ENCODE data around the gene NPLOC4.

The NPLOC4 gene

GRCh38 chr17:81579298-81579697 is 57.6 kb downstream of the NPLOC4 start:
- ChIA-PET CTCF (interaction anchor here (1.3 kb wide), 1 partner anchor 22 kb away, joined by 9 read pairs; no protein-coding TSS in a partner anchor), POLR2A (ENCODE audit: low non-redundant PET) (no interaction called here)
- TF ChIP-seq, protein P1, sequence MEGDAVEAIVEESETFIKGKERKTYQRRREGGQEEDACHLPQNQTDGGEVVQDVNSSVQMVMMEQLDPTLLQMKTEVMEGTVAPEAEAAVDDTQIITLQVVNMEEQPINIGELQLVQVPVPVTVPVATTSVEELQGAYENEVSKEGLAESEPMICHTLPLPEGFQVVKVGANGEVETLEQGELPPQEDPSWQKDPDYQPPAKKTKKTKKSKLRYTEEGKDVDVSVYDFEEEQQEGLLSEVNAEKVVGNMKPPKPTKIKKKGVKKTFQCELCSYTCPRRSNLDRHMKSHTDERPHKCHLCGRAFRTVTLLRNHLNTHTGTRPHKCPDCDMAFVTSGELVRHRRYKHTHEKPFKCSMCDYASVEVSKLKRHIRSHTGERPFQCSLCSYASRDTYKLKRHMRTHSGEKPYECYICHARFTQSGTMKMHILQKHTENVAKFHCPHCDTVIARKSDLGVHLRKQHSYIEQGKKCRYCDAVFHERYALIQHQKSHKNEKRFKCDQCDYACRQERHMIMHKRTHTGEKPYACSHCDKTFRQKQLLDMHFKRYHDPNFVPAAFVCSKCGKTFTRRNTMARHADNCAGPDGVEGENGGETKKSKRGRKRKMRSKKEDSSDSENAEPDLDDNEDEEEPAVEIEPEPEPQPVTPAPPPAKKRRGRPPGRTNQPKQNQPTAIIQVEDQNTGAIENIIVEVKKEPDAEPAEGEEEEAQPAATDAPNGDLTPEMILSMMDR (conservative IDR thresholded peaks at IDR 0.05; ENCODE audit: low read depth) = no peak
- no peak for DNase-seq (ENCODE audit: low spot score)
- H3K27ac ChIP-seq = peak overlapping the region; percentile 45

DNA sequence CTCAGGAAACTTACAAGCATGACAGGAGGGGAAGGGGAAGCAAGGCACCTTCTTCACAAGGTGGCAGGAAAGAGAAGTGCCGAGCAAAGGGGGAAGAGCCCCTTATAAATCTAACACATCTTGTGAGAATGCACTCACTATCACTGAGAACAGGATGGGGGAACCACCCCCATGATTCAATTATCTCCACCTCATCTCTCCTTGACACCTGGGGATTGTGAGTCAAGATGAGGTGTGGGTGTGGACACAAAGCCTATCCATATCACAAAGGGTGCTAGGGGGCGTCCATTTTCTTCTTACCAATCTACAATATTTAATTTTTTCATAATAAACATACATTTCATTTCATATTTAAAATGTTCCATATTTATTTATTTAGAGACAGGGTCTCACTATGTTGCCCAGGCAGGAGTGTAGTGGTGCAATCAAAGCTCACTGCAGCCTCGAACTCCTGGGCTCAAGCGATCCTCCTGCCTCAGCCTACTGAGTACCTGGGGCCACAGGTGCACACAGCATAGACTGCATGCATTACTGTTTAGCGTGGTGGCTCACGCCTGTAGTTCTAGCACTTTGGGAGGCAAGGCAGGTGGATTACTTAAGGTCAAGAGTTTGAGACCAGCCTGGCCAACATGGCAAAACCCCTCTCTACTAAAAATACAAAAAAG is 58.2 kb downstream of the NPLOC4 start:
- H3K27ac ChIP-seq = peak overlapping the region; percentile 88
- POLR2A ChIA-PET (ENCODE audit: low non-redundant PET) = no interaction called here
- DNase-seq (ENCODE audit: low spot score) = peak; percentile 52
- CTCF ChIA-PET = no interaction called here
- TF ChIP-seq, protein P1 (conservative IDR thresholded peaks at IDR 0.05; ENCODE audit: low read depth) = no peak

DNA sequence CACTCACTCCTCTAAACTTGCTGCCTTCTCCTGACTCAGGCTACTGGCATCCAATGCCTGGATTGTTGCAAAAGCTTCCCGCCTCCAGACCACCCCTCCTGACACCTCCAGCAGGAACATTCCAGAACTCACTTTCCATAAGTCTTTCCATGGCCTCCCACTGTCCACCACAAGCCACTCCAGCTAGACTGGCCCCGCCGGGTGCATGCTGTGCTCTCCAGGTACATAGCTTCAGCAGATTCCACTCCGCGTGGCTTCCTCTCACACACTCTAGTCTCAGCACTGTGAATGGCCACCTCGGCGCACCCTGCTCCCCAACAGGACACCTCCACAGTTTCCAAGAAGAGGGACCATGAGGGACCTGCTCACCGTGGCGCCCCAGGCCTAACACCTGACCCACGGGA is 58.9 kb downstream of the NPLOC4 start:
- H3K27ac ChIP-seq = peak overlapping the region; percentile 88
- TF ChIP-seq, protein P1 (conservative IDR thresholded peaks at IDR 0.05; ENCODE audit: low read depth) = no peak
- DNase-seq (ENCODE audit: low spot score) = peak; percentile 55
- POLR2A ChIA-PET (ENCODE audit: low non-redundant PET) = no interaction called here
- CTCF ChIA-PET = no interaction called here

GRCh38 chr17:81577278-81578000 is 59.5 kb downstream of the NPLOC4 start:
- POLR2A ChIA-PET (ENCODE audit: low non-redundant PET) = interaction anchor here (0.5 kb wide), 1 partner anchor 30 kb away, joined by 4 read pairs; no protein-coding TSS in a partner anchor
- peak overlapping the region; percentile 88 for H3K27ac ChIP-seq
- TF ChIP-seq, protein P1 (conservative IDR thresholded peaks at IDR 0.05; ENCODE audit: low read depth) = no peak
- no peak for DNase-seq (ENCODE audit: low spot score)
- CTCF ChIA-PET = interaction anchor here (0.6 to 0.8 kb wide), 2 partner anchors 16 to 24 kb away, joined by 3 to 4 read pairs; no protein-coding TSS in a partner anchor

DNA sequence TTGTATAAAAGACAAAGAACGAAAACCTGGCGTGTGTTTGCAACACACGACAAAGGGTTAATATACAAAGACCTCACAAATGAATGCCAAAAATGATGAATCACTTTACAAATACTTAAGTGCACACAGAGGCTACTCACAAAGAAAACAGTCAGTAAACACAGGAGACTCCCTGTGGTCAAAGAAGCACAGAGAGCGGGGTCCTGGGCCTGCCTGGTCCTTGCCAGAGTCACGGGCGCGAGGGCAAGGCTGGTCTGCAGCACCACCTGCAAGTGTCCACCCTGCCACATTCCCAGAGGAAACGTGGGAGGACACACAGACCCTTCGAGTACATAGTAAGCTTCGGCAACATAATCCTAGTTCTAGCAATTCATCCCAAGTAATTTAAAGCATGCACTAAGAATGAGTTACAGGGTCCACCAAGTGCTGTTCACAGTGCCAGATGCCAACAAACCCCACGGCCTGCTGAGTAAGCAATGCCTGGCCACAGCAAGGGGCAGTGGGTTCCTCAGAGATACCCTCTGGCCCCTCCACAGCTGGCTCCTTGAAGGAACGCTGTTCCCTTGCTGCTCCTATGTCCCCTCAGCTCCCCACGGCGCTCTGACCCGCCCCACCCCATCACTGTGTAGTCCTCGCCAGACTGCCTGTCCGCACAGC is 60.2 kb downstream of the NPLOC4 start:
- H3K27ac ChIP-seq = peak overlapping the region; percentile 88
- ChIA-PET POLR2A (ENCODE audit: low non-redundant PET) (interaction anchor here (0.5 kb wide), 1 partner anchor 31 kb away, joined by 4 read pairs; no protein-coding TSS in a partner anchor), CTCF (interaction anchor here (0.6 to 0.8 kb wide), 2 partner anchors 16 to 25 kb away, joined by 3 to 4 read pairs; no protein-coding TSS in a partner anchor)

DNA sequence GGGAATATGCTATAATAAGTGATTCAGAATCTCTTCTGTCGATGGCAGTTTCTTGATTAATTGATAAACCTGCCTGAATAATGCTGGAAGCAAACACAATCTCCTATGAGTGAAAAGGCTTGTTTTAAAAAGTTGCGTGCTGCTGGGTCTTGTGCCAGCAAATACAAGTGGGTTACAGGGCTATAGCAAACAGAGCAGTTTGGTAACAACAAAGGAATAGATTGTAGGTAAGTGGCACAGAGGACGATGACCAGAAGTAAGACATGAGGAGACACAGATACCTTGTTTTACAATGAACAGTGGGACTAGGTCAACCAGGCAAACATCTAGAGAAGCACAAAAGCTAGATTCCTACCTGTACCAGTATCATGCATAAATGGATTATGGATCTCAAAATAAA is 61.1 kb downstream of the NPLOC4 start:
- TF ChIP-seq, protein P1 (conservative IDR thresholded peaks at IDR 0.05; ENCODE audit: low read depth) = no peak
- H3K27ac ChIP-seq = peak overlapping the region; percentile 41; the same call in 1 of the 2 replicates
- ChIA-PET POLR2A (ENCODE audit: low non-redundant PET) (no interaction called here), CTCF (no interaction called here)
- DNase-seq (ENCODE audit: low spot score) = no peak

More for the DNA sequence above, 60.2 kb downstream of the NPLOC4 start:
- peak; percentile 83 for DNase-seq (ENCODE audit: low spot score)
- TF ChIP-seq, protein P1 (conservative IDR thresholded peaks at IDR 0.05; ENCODE audit: low read depth) = no peak
